ENCODE results near the gene ASB6. TPM values are rescaled to one million over a fixed set of nuclear protein-coding genes. Genes with fewer than 3 reads are reported as not detected.
"Not testable (repeated sequence)": the region's sequence is repeated elsewhere in the genome, so short reads cannot be mapped to it uniquely, and the experiment has no call there.

Gene ASB6
- total RNA-seq, 1 experiment from 2014 or later: 19.1 TPM

DNA sequence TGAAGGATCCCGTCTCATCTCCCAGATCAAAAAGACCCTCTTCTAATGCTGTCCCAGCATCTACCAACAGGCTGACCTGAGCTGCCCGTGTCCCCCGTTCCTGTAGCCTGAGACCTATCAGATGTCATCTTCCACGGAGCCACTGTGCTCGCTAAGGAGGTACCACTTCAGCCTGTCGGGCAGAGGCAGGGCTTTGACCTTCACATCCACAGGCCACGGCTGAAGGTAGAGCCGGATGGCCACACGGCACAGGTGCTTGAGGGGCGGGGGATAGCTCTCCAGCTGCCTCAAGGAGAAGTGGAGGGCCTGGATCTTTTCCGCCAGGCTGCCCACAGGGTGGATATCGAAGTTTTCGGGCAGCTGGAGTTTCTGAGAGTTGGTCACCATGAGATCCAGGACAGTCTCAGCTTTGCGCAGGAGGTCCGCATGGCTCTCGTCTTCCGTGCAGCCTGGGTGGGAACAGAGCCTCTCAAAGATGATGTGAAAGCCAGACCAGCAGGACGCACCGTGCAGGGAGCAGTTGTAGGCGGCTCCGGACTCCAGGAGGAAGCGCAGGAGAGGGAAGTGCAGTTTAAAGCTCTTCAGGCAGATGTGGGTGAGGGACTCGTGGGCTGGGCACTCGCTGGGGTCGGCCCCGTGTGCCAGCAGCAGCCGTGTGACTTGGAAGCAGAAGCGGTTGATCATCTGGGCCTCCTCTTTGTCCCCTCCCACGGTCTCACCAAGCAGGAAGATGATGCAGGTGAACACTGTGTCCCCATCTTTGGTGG lies 4.1 kb downstream of the ASB6 start:
- DNase-seq: no peak
- TF ChIP-seq, protein P1, sequence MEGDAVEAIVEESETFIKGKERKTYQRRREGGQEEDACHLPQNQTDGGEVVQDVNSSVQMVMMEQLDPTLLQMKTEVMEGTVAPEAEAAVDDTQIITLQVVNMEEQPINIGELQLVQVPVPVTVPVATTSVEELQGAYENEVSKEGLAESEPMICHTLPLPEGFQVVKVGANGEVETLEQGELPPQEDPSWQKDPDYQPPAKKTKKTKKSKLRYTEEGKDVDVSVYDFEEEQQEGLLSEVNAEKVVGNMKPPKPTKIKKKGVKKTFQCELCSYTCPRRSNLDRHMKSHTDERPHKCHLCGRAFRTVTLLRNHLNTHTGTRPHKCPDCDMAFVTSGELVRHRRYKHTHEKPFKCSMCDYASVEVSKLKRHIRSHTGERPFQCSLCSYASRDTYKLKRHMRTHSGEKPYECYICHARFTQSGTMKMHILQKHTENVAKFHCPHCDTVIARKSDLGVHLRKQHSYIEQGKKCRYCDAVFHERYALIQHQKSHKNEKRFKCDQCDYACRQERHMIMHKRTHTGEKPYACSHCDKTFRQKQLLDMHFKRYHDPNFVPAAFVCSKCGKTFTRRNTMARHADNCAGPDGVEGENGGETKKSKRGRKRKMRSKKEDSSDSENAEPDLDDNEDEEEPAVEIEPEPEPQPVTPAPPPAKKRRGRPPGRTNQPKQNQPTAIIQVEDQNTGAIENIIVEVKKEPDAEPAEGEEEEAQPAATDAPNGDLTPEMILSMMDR (conservative IDR thresholded peaks at IDR 0.05; ENCODE audit: low read depth, low read length): no peak
- no peak for TF ChIP-seq EZH2 (IDR thresholded peaks at IDR 0.05; ENCODE audit: low read length, unreplicated experiment)
- TF ChIP-seq EZH2phosphoT487 (IDR thresholded peaks at IDR 0.05; ENCODE audit: borderline replicate concordance, low read length): no peak
- ChIA-PET POLR2A (ENCODE audit: unreplicated experiment) (no interaction called here), CTCF (no interaction called here)
- no peaks in the 10 kb centered on the region for H3K9me3 ChIP-seq (ENCODE audit: low read length)
- H2AFZ ChIP-seq (ENCODE audit: low read length): no peak overlapping the region
- H3K27me3 ChIP-seq (ENCODE audit: low read length): no peaks in the 10 kb centered on the region
- H4K20me1 ChIP-seq (ENCODE audit: low read length): no peaks in the 10 kb centered on the region
- no peak overlapping the region for H3K9ac ChIP-seq (ENCODE audit: low read length)
- no peaks in the 10 kb centered on the region; the same call in 1 of the 2 replicates for H3K36me3 ChIP-seq (ENCODE audit: low read depth, low read length)
- ATAC-seq: no peak
- H3K4me3 ChIP-seq (ENCODE audit: low read length): no peak overlapping the region
- no peak overlapping the region for H3K27ac ChIP-seq (ENCODE audit: low read length)
- H3F3A ChIP-seq (ENCODE audit: low read length, unreplicated experiment): no peaks in the 10 kb centered on the region
- H3K4me2 ChIP-seq (ENCODE audit: low read length): no peak overlapping the region
- intact Hi-C loops (cut with micrococcal nuclease): no loop called here
- peaks cover 34% of the 10 kb centered on the region for H3K79me2 ChIP-seq (ENCODE audit: low read length)
- no peaks in the 10 kb centered on the region for H3K9me2 ChIP-seq (replicated peaks; ENCODE audit: low read length)
- peaks cover 3% of the 10 kb centered on the region; the same call in 1 of the 2 replicates for H3K4me1 ChIP-seq (ENCODE audit: insufficient read depth, low read length)
- TSS peak; percentile 6 for BruUV-seq (replicated peaks)

DNA sequence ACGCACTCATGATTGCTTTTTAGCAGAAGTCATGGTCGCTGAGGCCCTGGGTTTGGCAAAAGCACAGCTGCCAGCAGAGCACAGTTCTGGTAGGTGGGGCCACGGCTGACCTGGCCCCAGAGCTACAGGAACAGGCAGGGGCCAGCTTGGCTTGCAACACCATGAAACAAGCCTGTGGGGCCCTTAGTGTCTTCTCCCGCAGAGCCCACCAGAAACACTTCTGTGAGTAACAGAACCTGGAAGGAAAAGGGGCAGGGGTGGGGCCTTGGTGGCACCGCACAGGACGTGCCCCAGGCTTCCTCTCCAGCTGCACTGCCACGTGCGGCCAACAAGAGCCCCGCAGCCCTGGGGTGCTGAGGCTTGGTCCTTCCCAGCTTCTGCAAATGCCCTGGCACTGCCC lies 4.8 kb downstream of the ASB6 start:
- no peak for TF ChIP-seq EZH2 (IDR thresholded peaks at IDR 0.05; ENCODE audit: low read length, unreplicated experiment)
- no TSS peak for BruUV-seq (replicated peaks)
- Histone ChIP-seq H3K4me1 (ENCODE audit: insufficient read depth, low read length) (peaks cover 3% of the 10 kb centered on the region; the same call in 1 of the 2 replicates), H2AFZ (ENCODE audit: low read length) (no peak overlapping the region), H3K36me3 (ENCODE audit: low read depth, low read length) (no peaks in the 10 kb centered on the region; the same call in none of the 2 replicates), H3F3A (ENCODE audit: low read length, unreplicated experiment) (no peaks in the 10 kb centered on the region), H3K27ac (ENCODE audit: low read length) (no peak overlapping the region), H4K20me1 (ENCODE audit: low read length) (no peaks in the 10 kb centered on the region), H3K4me3 (ENCODE audit: low read length) (no peak overlapping the region), H3K27me3 (ENCODE audit: low read length) (no peaks in the 10 kb centered on the region), H3K79me2 (ENCODE audit: low read length) (peaks cover 42% of the 10 kb centered on the region), H3K9me3 (ENCODE audit: low read length) (no peaks in the 10 kb centered on the region), H3K4me2 (ENCODE audit: low read length) (no peak overlapping the region), H3K9me2 (replicated peaks; ENCODE audit: low read length) (no peaks in the 10 kb centered on the region), H3K9ac (ENCODE audit: low read length) (no peak overlapping the region)
- ATAC-seq (no peak), DNase-seq (no peak)
- intact Hi-C loops (cut with micrococcal nuclease): no loop called here
- ChIA-PET POLR2A (ENCODE audit: unreplicated experiment) (no interaction called here), CTCF (no interaction called here)

DNA sequence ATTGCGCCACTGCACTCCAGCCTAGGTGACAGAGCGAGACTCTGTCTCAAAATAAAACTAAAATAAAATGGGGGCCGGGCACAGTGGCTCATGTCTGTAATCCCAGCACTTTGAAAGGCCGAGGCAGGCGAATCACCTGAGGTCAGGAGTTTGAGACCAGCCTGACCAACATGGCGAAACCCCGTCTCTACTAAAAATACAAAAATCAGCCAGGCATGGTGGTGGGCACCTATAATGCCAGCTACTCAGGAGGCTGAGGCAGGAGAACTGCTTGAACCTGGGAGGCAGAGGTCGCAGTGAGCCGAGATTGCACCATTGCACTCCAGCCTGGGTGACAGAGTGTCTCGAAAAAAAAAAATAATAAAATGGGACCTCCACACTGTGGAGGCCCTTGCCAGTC lies 5.6 kb downstream of the ASB6 start:
- H3K4me3 ChIP-seq (ENCODE audit: low read length); ATAC-seq; H3K9me3 ChIP-seq (ENCODE audit: low read length); H3F3A ChIP-seq (ENCODE audit: low read length, unreplicated experiment); intact Hi-C loops (cut with micrococcal nuclease); H3K27me3 ChIP-seq (ENCODE audit: low read length); BruUV-seq (replicated peaks); H3K9ac ChIP-seq (ENCODE audit: low read length); H3K9me2 ChIP-seq (replicated peaks; ENCODE audit: low read length); H3K36me3 ChIP-seq (ENCODE audit: low read depth, low read length); H3K27ac ChIP-seq (ENCODE audit: low read length); H4K20me1 ChIP-seq (ENCODE audit: low read length); DNase-seq; H3K4me1 ChIP-seq (ENCODE audit: insufficient read depth, low read length); H2AFZ ChIP-seq (ENCODE audit: low read length); POLR2A ChIA-PET (ENCODE audit: unreplicated experiment); H3K4me2 ChIP-seq (ENCODE audit: low read length): not testable (repeated sequence)
- CTCF ChIA-PET: interaction anchor here (0.7 kb wide), 1 partner anchor 415 kb away, joined by 3 read pairs; no protein-coding TSS in a partner anchor
- peaks cover 43% of the 10 kb centered on the region for H3K79me2 ChIP-seq (ENCODE audit: low read length)
